ENCODE data around the gene PVALEF. TPM values are rescaled to one million over a fixed set of nuclear protein-coding genes. Genes with fewer than 3 reads are reported as not detected.
A peak's percentile ranks its signal among the peaks of the same experiment; 100 is the strongest.

PVALEF gene
- total RNA-seq = not detected

DNA sequence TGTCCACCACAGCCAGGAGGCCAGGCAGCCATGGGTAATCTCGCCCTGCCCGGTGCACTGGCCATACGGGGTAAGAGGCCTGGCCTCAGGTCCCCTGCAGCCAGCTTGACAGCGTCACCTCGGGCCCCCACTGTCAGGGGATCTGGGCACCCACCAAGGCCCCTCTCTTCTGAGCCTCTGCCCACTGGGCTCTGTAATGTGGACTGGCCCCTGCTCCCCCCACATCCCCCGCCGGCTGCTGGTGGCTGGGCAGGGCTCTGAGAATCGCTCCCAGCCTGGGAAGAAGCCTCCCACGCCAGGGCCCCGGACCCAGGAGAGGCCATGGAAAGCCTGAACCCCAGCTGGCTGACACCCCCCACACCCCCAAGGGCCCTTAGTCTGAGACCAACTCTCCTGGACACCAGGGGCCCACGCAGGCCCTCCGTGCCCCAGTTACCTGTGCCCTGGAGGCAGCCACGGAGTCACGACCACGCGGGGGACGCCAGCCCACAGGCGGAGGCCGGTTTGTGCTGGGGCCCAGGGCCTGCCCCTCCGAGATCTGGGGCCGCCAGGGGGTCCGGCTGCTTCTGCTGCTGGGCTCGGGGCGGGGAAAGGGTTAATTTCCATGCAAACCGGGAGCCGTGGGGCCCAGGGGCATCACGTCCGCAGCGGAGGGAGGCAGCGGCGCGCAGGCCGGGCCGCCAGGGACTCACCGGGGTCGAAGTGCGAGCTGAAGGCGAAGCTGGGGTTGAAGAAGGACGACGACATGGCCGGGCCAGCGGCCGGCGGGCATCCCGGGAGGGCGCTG lies at the start of gene PVALEF:
PVALEF (plus strand) TSS at position 262 of the 787 bp plus-strand sequence. CDS start 15,720 bp downstream, outside the sequence.
- H3K27ac ChIP-seq = no peak within 1 kb of the TSS
- H3K4me1 ChIP-seq = peaks cover 12% of the 10 kb centered on the region
- WGBS = no CpG with 5 or more reads among the region's 46 CpGs
- H3K9me3 ChIP-seq = no peaks in the 10 kb centered on the region
- H3K36me3 ChIP-seq = no peaks in the 10 kb centered on the region
- DNase-seq (ENCODE audit: low spot score in 2 of 2) = no peak
- peak within 1 kb of the TSS; percentile 42 for H3K4me3 ChIP-seq
- H3K27me3 ChIP-seq = peaks cover 56% of the 10 kb centered on the region
- no peak for TF ChIP-seq POLR2AphosphoS5 (IDR thresholded peaks at IDR 0.05)
- no peak for TF ChIP-seq POLR2A (IDR thresholded peaks at IDR 0.05)
- TF ChIP-seq EP300 (IDR thresholded peaks at IDR 0.05) = no peak
- TF ChIP-seq, protein P1, sequence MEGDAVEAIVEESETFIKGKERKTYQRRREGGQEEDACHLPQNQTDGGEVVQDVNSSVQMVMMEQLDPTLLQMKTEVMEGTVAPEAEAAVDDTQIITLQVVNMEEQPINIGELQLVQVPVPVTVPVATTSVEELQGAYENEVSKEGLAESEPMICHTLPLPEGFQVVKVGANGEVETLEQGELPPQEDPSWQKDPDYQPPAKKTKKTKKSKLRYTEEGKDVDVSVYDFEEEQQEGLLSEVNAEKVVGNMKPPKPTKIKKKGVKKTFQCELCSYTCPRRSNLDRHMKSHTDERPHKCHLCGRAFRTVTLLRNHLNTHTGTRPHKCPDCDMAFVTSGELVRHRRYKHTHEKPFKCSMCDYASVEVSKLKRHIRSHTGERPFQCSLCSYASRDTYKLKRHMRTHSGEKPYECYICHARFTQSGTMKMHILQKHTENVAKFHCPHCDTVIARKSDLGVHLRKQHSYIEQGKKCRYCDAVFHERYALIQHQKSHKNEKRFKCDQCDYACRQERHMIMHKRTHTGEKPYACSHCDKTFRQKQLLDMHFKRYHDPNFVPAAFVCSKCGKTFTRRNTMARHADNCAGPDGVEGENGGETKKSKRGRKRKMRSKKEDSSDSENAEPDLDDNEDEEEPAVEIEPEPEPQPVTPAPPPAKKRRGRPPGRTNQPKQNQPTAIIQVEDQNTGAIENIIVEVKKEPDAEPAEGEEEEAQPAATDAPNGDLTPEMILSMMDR (IDR thresholded peaks at IDR 0.05) = no peak

DNA sequence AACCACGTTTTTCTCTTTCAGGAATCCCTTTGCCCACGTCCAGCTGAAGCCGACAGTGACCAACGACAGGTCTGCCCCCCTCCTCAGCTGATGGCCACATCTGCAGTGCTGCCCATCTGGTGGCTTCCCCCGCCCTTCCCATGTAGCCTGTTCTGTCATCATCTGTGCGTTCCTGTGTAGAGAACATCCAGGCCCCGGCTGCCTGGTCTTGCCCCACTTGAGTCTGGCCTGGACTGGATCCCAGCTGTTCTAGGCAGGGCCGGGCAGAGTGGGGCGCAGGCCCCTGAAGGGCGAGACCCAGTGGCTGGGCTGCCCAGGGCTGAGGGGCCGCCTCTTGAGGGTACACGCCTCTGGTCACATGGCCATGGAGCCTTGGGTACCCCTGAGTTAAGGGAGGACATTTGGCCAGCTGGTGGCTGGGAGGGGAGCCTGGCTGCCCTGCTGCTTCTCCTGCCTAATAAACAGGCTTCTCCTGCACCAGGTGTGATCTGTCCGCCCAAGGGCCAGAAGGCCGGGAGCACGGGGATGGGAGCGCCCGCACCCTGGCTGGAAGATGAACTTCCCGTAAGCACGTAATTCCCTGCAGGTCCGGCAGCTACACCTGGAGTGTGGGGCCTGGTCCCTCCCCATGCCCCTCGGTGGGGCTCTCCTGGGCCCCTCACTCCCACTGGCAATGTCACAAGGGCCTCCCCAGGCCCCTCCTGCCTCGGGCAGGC lies 49.4 kb upstream of the PVALEF start:
- Histone ChIP-seq H3K27me3 (peaks cover 9% of the 10 kb centered on the region), H3K36me3 (peaks cover 40% of the 10 kb centered on the region), H3K27ac (no peak overlapping the region), H3K4me1 (peaks cover 25% of the 10 kb centered on the region), H3K4me3 (no peak overlapping the region), H3K9me3 (no peaks in the 10 kb centered on the region)
- 74% methylated on average over 9 of the region's 22 CpGs for WGBS
- DNase-seq (ENCODE audit: low spot score in 2 of 2) = no peak
- no peak for TF ChIP-seq POLR2AphosphoS5 (IDR thresholded peaks at IDR 0.05)
- TF ChIP-seq POLR2A (IDR thresholded peaks at IDR 0.05) = no peak
- TF ChIP-seq EP300 (IDR thresholded peaks at IDR 0.05) = no peak
- TF ChIP-seq, protein P1 (IDR thresholded peaks at IDR 0.05) = no peak

DNA sequence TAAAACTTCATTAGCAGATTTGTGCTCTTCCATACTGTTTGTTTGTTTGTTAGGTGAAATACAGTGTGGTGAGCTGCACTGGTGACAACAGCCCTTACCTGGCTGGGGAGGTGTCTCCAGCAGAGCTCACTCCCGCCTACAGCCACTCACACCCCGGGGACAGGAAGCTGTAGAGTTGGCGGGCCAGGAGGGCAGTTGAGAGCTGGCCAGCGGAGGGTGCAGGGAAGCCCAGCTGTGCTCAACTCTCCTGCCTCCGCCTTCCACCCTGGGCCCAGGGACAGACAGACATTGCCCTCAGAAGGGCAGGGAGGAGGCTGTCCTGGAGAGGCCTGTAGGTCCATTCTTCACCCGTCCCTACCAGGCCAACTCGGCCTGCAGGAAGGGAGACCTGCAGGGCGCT lies 48.6 kb upstream of the PVALEF start:
- H3K36me3 ChIP-seq = peaks cover 32% of the 10 kb centered on the region

DNA sequence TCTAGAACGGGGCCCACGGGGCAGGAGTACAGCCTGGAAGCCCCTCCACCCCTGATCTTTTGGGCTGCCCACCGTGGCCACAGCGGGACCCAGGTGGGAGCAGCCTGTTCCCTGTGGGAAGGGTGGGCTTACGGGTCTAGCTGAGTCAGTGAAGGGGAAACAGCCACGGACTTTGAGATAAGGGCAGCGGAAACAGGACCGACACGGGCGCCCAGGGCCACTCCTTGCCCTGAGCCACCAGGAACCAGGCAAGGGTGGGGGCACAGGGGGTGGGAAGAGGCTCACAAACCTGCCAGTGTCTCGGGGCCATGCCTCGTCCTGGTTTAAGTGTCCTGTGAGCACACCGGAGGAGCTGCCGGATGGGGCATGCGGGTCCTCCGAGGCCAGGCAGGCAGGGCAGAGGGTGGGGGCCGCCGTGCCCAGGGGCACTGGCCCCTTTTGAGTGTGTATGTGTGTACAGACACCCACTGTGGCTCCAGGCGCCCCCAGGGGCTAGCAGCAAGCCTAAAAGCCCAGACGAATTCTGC lies 47.6 kb upstream of the PVALEF start:
- no peak overlapping the region for H3K4me3 ChIP-seq
- H3K36me3 ChIP-seq = peaks cover 23% of the 10 kb centered on the region
- H3K9me3 ChIP-seq = no peaks in the 10 kb centered on the region
- TF ChIP-seq POLR2A (IDR thresholded peaks at IDR 0.05) (no peak), POLR2AphosphoS5 (IDR thresholded peaks at IDR 0.05) (no peak), EP300 (IDR thresholded peaks at IDR 0.05) (no peak)
- TF ChIP-seq, protein P1 (IDR thresholded peaks at IDR 0.05) = no peak
- no peak for DNase-seq (ENCODE audit: low spot score in 2 of 2)
- peaks cover 27% of the 10 kb centered on the region for H3K27me3 ChIP-seq
- WGBS = no CpG with 5 or more reads among the region's 20 CpGs
- H3K4me1 ChIP-seq = peaks cover 38% of the 10 kb centered on the region
- no peak overlapping the region for H3K27ac ChIP-seq

More for the DNA sequence above, 48.6 kb upstream of the PVALEF start:
- H3K27ac ChIP-seq = no peak overlapping the region
- no peaks in the 10 kb centered on the region for H3K9me3 ChIP-seq
- no peak overlapping the region for H3K4me3 ChIP-seq
- WGBS = 86% methylated on average over 5 of the region's 8 CpGs
- peaks cover 31% of the 10 kb centered on the region for H3K4me1 ChIP-seq
- DNase-seq (ENCODE audit: low spot score in 2 of 2) = no peak
- TF ChIP-seq POLR2AphosphoS5 (IDR thresholded peaks at IDR 0.05) (no peak), EP300 (IDR thresholded peaks at IDR 0.05) (no peak), POLR2A (IDR thresholded peaks at IDR 0.05) (no peak)
- TF ChIP-seq, protein P1 (IDR thresholded peaks at IDR 0.05) = no peak
- H3K27me3 ChIP-seq = peaks cover 17% of the 10 kb centered on the region
